GM12892 (cell line): ENCODE data around the gene UBASH3A.

Source experiments
- DNase-seq: peaks from one replicate; pipeline ENCODE4 v3.0.0; 2011; ENCODE audit not compliant: insufficient read length
- FAIRE-seq: peaks from 2 replicates; lab custom pipeline; 2011; peaks lifted over from hg19 to GRCh38; lab: Jason Lieb, UNC
- POLR2A ChIP-seq: IDR thresholded peaks from 2 replicates; pipeline ENCODE4 v1.6.1; 2011; ENCODE audit warnings: low read depth, low read length, control low read depth
- POLR2AphosphoS5 ChIP-seq: IDR thresholded peaks from 2 replicates; pipeline ENCODE4 v1.6.1; 2011; ENCODE audit warnings: low read depth, low read length, control low read depth
- TAF1 ChIP-seq: IDR thresholded peaks from 2 replicates; pipeline ENCODE4 v1.6.1; 2011; ENCODE audit warnings: low read depth, mild to moderate bottlenecking, control low read depth, low read length, borderline replicate concordance

Gene UBASH3A

DNA sequence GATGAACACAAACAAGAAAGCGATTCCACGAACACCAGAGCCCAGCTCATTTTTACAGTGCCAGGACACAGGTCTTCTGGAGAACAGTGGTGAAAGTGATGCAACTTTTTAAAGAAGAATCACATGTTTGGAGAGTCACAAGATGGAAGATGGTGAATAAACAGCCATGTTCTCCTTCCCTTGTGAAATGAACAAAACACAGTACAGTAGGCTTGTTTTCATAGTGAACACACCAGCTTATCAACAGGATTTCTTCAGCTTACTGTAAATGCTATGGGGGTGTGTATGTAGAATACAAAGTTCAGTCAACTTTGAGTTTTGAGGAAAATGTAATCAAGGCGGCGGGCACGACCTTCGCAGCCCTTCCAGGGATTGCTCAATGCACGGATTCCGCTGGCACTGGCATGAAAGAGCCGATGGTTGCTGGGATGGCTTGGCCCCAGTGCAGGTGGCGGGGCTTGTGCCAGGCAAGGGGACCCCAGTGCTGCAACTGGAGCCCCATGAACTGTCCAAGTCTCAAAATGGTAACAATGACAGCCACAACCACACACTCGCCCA is 17.6 kb upstream of the UBASH3A start:
- DNase-seq (no peak), FAIRE-seq (no peak)
- TF ChIP-seq POLR2A (no peak), TAF1 (no peak), POLR2AphosphoS5 (no peak)

DNA sequence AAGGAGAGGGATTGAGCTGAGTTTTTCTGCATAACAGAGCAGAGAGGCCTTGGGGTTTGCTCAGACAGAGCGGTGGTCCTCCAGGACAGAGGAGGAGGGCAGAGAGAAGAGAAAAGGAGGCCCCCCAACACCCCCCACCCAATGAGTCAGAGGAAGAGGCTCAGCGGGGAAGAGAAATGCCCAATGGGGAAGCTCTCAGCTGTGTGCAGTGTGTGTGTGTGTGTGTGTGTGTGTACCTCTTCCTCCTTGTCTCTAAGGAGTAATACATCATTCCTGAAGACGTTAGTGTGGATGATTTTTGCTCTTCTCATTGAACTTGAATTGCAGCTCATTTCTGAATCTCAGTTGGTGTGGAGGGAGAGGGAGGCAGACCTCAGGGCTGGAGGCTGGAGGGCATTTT is 16.5 kb upstream of the UBASH3A start:
- no peak for TF ChIP-seq POLR2AphosphoS5
- no peak for TF ChIP-seq TAF1
- no peak for TF ChIP-seq POLR2A
- DNase-seq = no peak
- no peak for FAIRE-seq

- TF ChIP-seq POLR2A (no peak), POLR2AphosphoS5 (no peak), TAF1 (no peak)
- FAIRE-seq = no peak
- no peak for DNase-seq
Observed at GRCh38 chr21:42387843-42388340, 15.8 kb upstream of the UBASH3A start.

GRCh38 chr21:42388740-42389448 is 14.8 kb upstream of the UBASH3A start:
- FAIRE-seq = no peak
- DNase-seq = no peak
- no peak for TF ChIP-seq TAF1
- no peak for TF ChIP-seq POLR2A
- no peak for TF ChIP-seq POLR2AphosphoS5

DNA sequence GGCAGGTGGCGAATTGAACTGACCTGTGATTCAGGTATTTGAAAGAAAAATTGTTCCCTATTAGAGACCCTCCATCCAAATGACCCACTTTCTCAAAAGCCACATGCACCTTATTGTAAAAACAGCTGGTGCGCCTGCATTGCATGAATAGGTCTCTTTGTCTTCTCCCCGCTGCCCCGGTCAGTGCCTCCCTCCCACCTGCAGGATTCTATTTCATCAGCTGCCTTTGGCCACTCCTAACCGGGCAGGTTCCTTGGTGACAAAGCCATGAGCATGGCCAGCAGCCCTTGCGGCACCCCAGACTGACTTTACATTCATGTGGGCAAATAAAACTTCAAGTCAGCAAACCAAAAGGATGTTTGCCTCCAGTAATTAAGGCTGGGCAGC is 14.3 kb upstream of the UBASH3A start:
- FAIRE-seq (no peak), DNase-seq (no peak)
- TF ChIP-seq POLR2AphosphoS5 (no peak), TAF1 (no peak), POLR2A (no peak)

DNA sequence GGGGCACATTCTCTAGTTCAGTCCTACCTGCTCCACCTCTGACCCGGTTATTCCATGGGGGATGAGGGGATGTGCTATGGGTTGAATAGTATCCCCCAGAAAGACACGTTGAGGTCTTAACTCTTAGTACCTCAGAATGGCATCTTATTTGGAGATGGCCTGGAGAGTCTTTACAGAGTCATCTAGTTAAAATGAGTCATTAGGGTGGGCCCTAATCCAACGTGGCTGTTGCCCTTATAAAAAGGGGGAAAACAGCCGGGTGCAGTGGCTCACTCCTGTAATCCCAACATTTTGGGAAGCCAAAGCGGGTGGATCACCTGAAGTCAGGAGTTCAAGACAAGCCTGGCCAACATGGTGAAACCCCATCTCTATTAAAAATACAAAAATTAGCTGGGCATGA is 13.5 kb upstream of the UBASH3A start:
- FAIRE-seq (no peak), DNase-seq (no peak)
- TF ChIP-seq TAF1 = no peak
- no peak for TF ChIP-seq POLR2AphosphoS5
- no peak for TF ChIP-seq POLR2A

DNA sequence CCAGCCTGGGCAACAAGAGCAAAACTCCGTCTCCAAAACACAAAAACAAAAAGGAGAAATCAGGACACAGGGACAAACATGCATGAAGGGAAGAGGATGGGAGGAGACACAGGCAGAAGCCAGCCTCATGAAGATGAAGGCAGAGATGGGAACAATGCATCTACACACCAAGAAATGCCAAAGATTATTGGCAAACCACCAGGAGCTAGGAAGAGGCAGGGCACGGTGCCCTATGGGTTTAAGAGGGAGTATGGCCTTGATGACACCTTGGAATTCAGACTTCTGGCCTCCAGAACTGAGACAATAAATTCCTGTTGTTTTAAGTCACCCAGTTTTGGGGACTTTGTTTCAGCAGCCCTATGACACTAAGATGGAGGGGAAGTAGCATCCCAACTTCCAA is 13.0 kb upstream of the UBASH3A start:
- no peak for TF ChIP-seq TAF1
- TF ChIP-seq POLR2A = no peak
- TF ChIP-seq POLR2AphosphoS5 = no peak
- FAIRE-seq (no peak), DNase-seq (no peak)

DNA sequence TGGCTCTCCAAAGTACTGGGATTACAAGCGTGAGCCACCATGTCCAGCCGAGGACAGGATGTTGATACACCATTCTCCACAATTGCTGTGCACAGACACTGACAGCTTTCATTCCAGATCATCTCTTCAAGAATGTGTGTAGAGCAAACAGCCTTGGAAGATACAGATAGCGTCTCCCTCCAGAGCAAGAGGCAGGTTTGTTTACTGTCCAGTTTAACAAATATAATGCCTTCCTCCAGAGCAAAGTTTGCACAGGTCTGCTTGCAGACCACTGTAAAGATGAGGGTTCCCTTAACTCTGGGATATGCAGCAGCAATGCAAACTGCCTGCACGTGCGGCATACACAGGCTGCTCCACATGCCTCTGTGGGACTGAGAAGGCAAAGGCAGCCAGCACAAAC is 12.4 kb upstream of the UBASH3A start:
- no peak for FAIRE-seq
- no peak for TF ChIP-seq POLR2A
- no peak for DNase-seq

GRCh38 chr21:42392731-42393442 is 10.8 kb upstream of the UBASH3A start:
- DNase-seq = no peak
- FAIRE-seq = peak; percentile 71
- TF ChIP-seq TAF1 (no peak), POLR2A (no peak)

GRCh38 chr21:42393443-42393950 is 10.2 kb upstream of the UBASH3A start:
- FAIRE-seq (no peak), DNase-seq (no peak)

DNA sequence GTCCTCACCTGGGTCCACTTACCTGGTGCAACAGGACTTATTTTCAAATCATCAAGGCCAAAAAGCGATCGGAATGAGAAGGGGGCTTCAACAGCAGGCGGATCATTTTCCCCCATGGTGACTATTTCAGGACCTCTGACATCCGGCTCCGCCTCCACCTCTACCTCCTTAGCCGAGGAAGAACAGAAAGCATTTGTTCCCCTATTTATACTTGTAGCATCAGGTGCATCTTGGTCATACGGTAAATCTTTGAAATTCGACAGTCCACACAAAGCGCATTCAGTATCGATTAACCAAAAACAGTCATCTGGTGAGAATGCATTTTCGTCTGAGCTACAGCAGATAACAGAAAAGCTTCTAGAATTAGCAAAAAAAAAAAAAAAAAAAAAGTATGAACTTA is 8.4 kb upstream of the UBASH3A start:
- DNase-seq = no peak
- no peak for FAIRE-seq
- TF ChIP-seq POLR2AphosphoS5 (no peak), POLR2A (no peak), TAF1 (no peak)

More at GRCh38 chr21:42393443-42393950, 10.2 kb upstream of the UBASH3A start:
- TF ChIP-seq POLR2AphosphoS5 (no peak), TAF1 (no peak), POLR2A (no peak)

DNA sequence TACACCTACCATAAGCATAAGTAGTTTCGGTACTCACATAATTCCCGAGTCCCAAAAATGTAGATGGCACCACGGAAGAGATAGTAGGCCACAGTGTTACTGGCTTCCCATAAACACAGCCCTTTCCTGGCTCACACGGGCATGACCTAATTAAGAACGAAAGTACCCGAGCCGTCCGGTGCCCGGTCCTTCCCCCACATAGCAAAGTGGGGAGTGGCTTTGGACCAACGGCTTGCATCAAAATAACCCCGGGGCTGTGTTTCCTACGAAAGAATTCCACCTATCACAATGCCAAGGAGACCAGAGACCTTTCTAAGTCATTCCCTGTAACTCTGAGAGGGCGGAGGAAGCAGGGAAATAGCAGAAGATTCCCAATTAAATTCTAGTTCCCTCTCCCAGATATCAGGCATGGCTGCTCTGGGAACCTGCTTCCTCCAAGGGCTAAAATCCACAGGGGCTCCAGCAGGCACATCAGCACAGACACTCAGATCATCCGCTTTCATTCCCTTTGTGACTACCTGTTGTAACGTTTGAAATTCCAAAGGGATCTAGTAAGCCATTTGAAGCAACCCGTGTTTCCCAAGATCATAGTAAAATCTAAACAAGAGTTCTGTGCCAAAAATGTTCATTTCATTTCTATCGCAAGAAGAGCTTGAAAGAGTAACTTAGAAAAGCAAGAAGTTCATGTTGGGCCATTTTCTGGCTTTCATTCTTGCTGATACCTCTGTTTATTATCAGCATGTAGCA is 7.6 kb upstream of the UBASH3A start, which contains the start of gene TMPRSS3:
Gene TMPRSS3 (minus strand): TSS at position 148 of the 747 bp plus-strand sequence. CDS start 635 bp downstream, outside the sequence.
- TF ChIP-seq POLR2A (no peak), TAF1 (no peak), POLR2AphosphoS5 (no peak)
- DNase-seq = no peak
- FAIRE-seq = no peak
